HG02610 (cell line): Measurements from ENCODE around the gene SLC12A5.

Experiments used
- ATAC-seq: cut with Tn5 transposase; IDR thresholded peaks from one replicate; pipeline ENCODE4 v1.9.1; 2021; ENCODE audit warnings: mild to moderate bottlenecking, moderate library complexity; ENCODE audit not compliant: unreplicated experiment

Gene SLC12A5

DNA sequence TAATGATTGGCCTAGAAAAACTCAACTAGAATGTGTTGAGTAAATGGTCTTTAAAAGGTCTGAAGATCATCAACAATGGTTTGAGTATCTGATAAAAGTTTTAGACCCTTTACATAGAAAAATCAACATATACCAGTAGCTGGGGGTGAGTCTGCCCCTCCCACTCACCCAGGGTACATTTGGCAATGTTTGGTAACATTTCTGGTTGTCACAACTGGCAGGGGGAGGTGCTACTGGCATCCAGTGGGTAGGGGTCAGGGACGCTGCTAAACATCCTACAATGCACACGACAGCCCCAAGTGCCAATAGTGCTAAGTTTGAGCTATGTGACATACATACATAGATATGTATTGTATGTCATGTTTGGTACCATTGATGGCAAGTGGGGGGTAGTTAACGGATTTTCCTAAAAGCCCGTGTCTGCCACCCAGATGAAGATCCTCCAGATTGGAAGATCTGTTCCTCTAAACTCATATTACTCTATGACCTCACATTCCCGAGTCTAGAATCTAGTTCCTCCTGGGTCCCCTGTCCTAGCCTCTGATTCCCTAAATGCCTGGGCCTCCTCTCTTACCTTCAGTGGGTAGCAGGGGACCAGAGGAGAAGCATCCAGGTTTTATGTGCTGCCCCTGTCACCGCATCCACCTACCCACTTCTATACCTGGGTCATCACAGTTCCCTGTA, 22.9 kb upstream of the SLC12A5 start:
- ATAC-seq = no peak

GRCh38 chr20:46006964-46007363, 22.1 kb upstream of the SLC12A5 start:
- no peak for ATAC-seq

DNA sequence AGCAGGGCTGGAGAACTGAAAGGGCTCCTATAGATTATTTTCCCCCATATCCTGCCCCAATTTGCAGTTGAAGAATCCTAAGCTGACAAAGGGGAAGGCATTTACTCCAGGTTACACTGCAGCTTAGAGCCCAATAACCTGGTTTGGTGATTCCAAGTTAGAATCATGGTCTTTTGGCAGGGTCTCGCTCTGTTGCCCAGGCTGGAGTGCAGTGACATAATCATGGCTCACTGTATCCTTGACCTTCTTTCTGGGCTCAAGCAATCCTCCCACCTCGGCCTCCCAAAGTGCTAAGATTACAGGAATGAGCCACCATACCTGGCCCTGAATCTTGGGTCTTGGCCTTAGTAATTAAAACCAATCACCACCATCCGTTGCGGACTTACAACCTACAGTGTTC, 21.3 kb upstream of the SLC12A5 start:
- ATAC-seq = no peak

GRCh38 chr20:46009816-46010215, 19.2 kb upstream of the SLC12A5 start:
- no peak for ATAC-seq

DNA sequence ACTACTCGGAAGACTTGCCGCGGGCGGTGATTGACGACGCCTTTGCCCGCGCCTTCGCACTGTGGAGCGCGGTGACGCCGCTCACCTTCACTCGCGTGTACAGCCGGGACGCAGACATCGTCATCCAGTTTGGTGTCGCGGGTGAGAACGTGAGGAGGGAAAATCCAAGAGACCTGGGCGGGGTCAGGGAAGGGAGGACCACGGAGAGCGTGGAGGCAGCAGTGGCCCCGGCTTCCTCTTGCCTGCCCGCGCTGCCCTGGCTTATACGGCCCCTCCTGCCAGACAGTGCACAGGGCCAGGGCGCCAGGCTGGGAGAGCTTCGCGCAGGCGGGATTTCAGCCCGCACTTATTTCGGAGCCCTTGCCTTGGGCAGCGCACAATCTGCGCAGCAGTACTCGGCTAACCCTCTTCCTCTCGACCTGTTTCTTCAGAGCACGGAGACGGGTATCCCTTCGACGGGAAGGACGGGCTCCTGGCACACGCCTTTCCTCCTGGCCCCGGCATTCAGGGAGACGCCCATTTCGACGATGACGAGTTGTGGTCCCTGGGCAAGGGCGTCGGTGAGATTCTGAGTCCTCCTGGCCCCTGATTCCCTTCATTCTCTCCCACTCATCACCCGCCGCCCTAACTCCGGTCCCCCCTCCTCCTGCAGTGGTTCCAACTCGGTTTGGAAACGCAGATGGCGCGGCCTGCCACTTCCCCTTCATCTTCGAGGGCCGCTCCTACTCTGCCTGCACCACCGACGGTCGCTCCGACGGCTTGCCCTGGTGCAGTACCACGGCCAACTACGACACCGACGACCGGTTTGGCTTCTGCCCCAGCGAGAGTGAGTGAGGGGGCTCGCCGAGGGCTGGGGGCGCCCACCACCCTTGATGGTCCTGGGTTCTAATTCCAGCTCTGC, 18.3 kb upstream of the SLC12A5 start:
- no peak for ATAC-seq

DNA sequence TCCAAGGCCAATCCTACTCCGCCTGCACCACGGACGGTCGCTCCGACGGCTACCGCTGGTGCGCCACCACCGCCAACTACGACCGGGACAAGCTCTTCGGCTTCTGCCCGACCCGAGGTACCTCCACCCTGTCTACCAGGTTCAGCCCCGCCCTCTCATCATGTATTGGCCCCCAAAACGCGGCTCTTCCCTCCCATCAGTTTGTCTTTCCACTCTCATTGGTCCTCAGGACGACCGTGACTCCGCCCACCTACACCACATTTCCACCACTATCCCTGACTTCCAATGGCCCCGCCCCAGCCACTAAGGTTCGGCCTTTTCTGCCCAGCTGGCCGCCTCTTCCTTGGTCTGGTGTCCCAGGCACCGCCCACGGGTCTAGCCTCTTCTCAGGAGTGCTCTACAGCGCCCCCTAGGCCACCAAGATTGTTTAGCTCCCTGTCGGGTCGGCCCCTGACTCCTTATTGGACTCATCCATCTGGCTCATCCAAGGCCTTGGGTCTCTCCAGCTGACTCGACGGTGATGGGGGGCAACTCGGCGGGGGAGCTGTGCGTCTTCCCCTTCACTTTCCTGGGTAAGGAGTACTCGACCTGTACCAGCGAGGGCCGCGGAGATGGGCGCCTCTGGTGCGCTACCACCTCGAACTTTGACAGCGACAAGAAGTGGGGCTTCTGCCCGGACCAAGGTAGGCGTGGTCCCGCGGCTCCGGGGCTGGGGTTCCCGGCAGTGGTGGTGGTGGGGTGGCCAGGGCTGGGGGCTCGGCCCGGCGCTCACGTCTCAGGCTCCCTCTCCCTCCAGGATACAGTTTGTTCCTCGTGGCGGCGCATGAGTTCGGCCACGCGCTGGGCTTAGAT, 17.2 kb upstream of the SLC12A5 start:
- ATAC-seq = no peak

- no peak for ATAC-seq
These were observed 16.1 kb upstream of the SLC12A5 start for GRCh38 chr20:46012921-46013320.

DNA sequence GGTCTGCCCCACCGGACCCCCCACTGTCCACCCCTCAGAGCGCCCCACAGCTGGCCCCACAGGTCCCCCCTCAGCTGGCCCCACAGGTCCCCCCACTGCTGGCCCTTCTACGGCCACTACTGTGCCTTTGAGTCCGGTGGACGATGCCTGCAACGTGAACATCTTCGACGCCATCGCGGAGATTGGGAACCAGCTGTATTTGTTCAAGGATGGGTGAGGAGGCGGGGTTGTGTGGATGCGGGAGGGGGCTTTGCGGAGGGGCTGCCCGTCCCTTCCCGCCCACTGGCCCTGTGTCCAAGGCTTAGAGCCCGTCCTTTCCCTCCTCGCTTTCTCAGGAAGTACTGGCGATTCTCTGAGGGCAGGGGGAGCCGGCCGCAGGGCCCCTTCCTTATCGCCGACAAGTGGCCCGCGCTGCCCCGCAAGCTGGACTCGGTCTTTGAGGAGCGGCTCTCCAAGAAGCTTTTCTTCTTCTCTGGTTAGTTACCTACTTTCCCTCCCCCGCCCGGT, 15.6 kb upstream of the SLC12A5 start:
- ATAC-seq = no peak

DNA sequence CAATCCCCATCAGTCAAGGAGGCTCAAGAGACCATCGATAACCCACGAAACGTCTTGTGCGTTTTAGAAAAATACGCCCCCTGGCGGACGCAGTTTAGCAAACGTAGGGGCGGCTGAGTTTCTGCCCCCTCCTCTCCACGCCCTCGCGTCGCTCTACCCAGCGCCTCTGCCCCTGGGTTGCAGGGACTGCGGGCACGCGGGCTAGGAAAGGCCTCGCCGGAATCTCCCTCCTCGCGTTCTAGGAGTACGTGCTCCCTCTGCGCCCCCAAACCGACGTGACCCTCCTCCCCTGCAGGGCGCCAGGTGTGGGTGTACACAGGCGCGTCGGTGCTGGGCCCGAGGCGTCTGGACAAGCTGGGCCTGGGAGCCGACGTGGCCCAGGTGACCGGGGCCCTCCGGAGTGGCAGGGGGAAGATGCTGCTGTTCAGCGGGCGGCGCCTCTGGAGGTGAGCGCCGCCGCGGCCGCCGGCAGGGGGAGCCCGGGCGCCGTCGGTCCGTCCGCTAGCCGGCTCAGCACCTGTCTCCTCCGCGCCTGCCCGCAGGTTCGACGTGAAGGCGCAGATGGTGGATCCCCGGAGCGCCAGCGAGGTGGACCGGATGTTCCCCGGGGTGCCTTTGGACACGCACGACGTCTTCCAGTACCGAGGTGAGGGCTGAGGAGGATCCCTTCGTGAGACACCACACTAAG, 15.0 kb upstream of the SLC12A5 start:
- peak; percentile 71 for ATAC-seq

DNA sequence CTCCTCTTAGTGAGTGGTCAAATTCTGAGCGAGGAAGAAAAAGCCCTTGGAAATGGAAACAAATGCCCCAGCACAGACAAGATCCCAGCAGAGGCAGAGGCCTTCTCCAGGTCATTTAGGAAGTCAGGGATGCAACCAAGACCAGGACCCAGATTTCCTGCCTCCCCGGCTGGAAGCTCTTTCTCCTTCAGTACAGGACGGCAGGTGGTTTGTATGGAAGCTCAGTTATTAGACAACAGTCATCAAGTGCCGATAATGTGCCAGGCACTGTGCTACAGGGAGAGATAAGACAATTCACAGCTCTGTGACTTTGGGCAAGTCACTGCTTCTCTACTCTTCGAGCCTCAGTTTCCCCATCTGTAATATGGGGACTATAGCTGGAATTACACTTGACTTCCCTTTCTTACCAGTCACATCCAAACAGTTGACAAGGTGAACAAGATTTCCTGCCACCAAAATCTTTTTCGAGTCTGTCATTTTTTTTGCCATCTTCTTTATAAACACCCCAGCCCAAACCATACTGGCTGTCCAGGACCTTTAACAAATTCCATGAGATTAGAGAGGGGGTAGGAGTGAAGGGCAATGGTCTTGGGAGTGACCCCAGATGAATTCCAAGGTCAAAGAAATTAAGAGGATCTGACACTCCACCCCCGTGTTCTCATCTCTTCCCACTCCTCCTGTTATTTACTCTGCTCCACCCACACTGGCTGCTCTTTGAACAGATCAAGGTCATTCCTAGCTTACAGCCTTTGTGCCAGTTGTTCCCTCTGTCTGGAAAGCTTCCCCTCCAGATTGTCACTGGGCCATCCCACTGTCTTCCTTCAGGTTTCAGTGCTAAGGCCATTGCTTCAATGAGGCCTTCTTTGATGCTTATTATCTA, 14.3 kb upstream of the SLC12A5 start:
- no peak for ATAC-seq

- ATAC-seq = no peak
These were observed 11.7 kb upstream of the SLC12A5 start for GRCh38 chr20:46017272-46017671.

DNA sequence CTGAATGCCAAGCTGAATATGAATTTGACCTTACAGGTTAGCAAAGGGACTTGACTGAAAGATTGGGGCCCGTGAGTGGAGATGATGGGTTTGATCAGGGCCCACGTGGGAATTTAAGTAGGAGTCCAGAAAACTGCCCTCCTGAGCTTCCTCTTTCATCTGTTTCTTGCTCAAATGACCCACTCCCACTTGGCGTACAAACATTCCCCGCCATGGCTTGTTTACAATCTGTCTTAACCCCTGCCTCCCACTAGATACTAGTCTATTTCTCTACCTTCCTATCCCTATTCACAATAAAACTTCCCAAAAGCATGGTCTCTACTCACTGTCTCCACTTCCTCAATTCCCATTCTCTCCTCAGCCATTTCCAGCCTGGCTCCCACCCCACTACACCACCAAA, 10.9 kb upstream of the SLC12A5 start:
- ATAC-seq = no peak

DNA sequence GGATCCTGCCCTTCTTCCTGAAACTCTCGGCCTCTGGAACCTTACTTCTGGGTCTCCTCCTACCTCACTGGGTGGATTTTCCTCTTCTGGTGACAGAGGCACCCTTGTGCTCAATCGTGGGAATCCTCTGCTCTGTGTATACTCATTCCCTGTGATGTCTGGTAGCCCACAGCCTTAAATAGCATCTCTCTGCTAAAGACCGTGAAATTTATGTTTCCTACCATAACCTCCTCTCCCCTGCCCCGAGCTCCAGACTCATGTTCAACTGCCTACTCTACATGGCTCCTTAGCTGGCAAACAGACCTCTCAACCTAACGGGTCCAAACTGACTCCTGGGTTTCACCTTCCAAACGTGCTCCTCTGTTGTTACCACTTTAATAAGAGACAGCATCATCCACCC, 10.4 kb upstream of the SLC12A5 start:
- no peak for ATAC-seq

- ATAC-seq = no peak
These were observed 8.5 kb upstream of the SLC12A5 start for GRCh38 chr20:46020555-46020954.

GRCh38 chr20:46021361-46022359, 7.4 kb upstream of the SLC12A5 start:
- no peak for ATAC-seq

DNA sequence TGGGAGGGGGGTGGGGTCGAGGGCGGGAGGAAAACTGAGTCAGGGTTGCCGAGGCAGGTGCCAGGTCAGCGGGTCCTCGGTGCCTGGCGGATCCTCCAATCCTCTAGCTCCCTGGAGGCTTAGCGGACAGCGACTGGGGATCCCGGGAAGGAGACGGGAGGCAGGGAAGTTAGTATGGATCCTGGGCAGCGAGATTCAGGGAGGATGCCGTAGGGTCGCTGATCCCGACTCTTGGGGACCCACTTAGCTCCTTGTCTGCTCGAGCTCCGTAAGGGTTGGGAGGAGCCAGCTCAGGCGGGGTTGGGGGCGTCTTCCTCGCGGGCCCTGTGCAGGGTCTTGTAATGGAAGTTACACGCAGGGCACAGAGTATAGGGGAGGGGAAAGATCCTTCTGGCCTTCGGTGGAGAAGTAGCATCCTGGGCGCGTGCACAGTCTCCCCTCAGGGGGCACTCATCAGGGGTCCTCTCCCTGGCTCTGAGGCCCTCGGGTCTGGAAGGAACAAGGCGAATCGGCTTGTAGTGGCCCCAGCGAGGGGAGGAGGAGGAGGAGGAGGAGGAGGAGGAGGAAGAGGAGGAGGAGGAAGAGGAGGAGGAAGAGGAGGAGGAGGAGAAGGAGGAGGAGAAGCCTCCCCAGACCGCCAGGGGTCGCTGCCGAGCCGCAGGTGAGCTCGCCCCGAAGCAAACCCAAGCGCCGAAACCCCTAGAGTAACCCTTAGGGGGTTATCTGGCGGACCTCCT, 6.4 kb upstream of the SLC12A5 start:
- ATAC-seq = no peak

DNA sequence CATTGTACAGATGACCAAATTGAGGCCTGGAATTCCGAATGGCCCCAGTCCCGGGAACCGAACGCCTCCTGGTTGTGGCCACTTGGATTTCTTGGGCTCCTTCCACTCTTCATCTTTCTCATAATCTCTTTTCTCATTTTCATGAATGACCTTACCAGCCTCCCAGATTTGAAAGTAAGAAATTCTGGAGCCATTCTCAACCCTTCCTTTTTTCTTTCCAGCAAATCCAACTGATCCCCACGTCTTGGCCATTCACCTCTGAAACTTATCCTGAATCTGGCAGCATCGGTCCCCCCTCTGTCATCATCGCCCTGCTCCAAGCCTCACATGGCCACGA, 5.9 kb upstream of the SLC12A5 start:
- ATAC-seq = no peak

- ATAC-seq = no peak
These were observed 5.0 kb upstream of the SLC12A5 start for GRCh38 chr20:46023999-46024398.
